T-cell (primary cell): Measurements from ENCODE around the gene PVALB. TPM values are rescaled to one million over a fixed set of nuclear protein-coding genes. Genes with fewer than 3 reads are reported as not detected.

Source experiments
- ATAC-seq, 4 experiments: fragments of 200-7000 bp in 3 of 4; fragments of 150-1000 bp in 1 of 4; cut with Tn5 transposase; replicated peaks in 1 of 4; 1 replicate in 3 of 4; 2 replicates in 1 of 4; pipeline ENCODE4 v1.10.0; 2021; ENCODE audit warnings: moderate library complexity in 3 of 4, mild to moderate bottlenecking in 2 of 4, moderate number of reproducible peaks in 1 of 4
- CTCF ChIA-PET, 2 donors: fragments of 300-600 bp; sonication (Branson Sonifier 250); formaldehyde crosslinking; loops; one replicate each; lab custom pipeline; 2022; ENCODE audit warnings: antibody characterized with exemption in 2 of 2; lab: Charles Lee
- POLR2A ChIA-PET, 2 donors: fragments of 300-600 bp; sonication (Branson Sonifier 250); formaldehyde crosslinking; loops; one replicate each; lab custom pipeline; 2022; ENCODE audit warnings: antibody characterized with exemption in 2 of 2; lab: Charles Lee
- DNase-seq, 35 experiments: peaks; one replicate each; pipeline versions ENCODE4 v3.0.0 to v3.0.0-alpha.2; 2013 to 2023
- H3K27ac ChIP-seq: one replicate; pipeline ENCODE4 v1.5.1; 2013; ENCODE audit warnings: low read length
- H3K27me3 ChIP-seq, 2 experiments: replicated peaks in 1 of 2; 1 replicate in 1 of 2; 2 replicates in 1 of 2; pipeline versions ENCODE4 v1.6.1 to v1.7.0; 2013; ENCODE audit warnings: low read length in 1 of 2, mixed read lengths in 1 of 2; ENCODE audit not compliant: control insufficient read depth in 2 of 2, insufficient read depth in 2 of 2; ENCODE audit errors: extremely low read depth in 1 of 2
- H3K36me3 ChIP-seq, 2 donors: 1 replicate in 1 of 2; 2 replicates in 1 of 2; pipeline versions ENCODE4 v1.6.1 to v1.7.0; 2013; ENCODE audit warnings: low read length in 1 of 2; ENCODE audit not compliant: control insufficient read depth in 2 of 2, insufficient read depth in 1 of 2; ENCODE audit errors: extremely low read depth in 1 of 2
- H3K4me1 ChIP-seq, 2 experiments: 1 replicate in 1 of 2; 2 replicates in 1 of 2; pipeline versions ENCODE4 v1.6.1 to v1.7.0; 2013; ENCODE audit warnings: low read length in 2 of 2, mixed read lengths in 1 of 2; ENCODE audit not compliant: insufficient read depth in 2 of 2, control insufficient read depth in 1 of 2; ENCODE audit errors: extremely low read depth in 1 of 2
- H3K4me3 ChIP-seq, 2 donors: 1 replicate in 1 of 2; 2 replicates in 1 of 2; pipeline versions ENCODE4 v1.5.1 to v1.7.0; 2013; ENCODE audit warnings: mild to moderate bottlenecking in 2 of 2, low read length in 1 of 2, moderate library complexity in 1 of 2; ENCODE audit not compliant: control insufficient read depth in 1 of 2; ENCODE audit errors: extremely low read depth in 1 of 2
- H3K9me3 ChIP-seq: 2 replicates; pipeline ENCODE4 v1.7.0; 2013
- H3K27ac Mint-ChIP-seq, 2 donors: one replicate each; pipeline ENCODE4 v1.8.0; 2020 to 2021; ENCODE audit warnings: mild to moderate bottlenecking in 2 of 2, mixed read lengths in 2 of 2
- H3K27me3 Mint-ChIP-seq, 2 donors: one replicate each; pipeline ENCODE4 v1.8.0; 2021 to 2022; ENCODE audit warnings: mixed read lengths in 2 of 2
- H3K36me3 Mint-ChIP-seq: one replicate; pipeline ENCODE4 v1.8.0; 2021; ENCODE audit warnings: mixed read lengths
- H3K4me1 Mint-ChIP-seq, 3 donors: one replicate each; pipeline ENCODE4 v1.8.0; 2020 to 2022; ENCODE audit warnings: mixed read lengths in 3 of 3, mild to moderate bottlenecking in 1 of 3
- H3K4me3 Mint-ChIP-seq, 3 donors: one replicate each; pipeline ENCODE4 v1.8.0; 2020 to 2022; ENCODE audit warnings: mild to moderate bottlenecking in 3 of 3, mixed read lengths in 3 of 3, moderate library complexity in 3 of 3
- H3K9me3 Mint-ChIP-seq, 3 donors: one replicate each; pipeline ENCODE4 v1.8.0; 2020 to 2022; ENCODE audit warnings: mixed read lengths in 3 of 3
- WGBS: methylation state at CpG from one replicate; pipeline ENCODE4 v1.1.5; 2013; ENCODE audit warnings: missing lambda C conversion rate; ENCODE audit not compliant: insufficient coverage; 5-methylcytosine and 5-hydroxymethylcytosine counted together
- total RNA-seq, 35 experiments: library from RNA in 6 of 35; stranded (reverse) in 6 of 35; fragments of 120-200 nt in 1 of 35; gene quantifications; one replicate each; pipeline versions ENCODE4 v1.2.1 to v1.2.4 and lab custom pipeline; 2013 to 2026

Gene PVALB
- total RNA-seq, 5 donors from 2014 or later (not counting 1 experiment from before 2014, with no cell fraction given): not detected

DNA sequence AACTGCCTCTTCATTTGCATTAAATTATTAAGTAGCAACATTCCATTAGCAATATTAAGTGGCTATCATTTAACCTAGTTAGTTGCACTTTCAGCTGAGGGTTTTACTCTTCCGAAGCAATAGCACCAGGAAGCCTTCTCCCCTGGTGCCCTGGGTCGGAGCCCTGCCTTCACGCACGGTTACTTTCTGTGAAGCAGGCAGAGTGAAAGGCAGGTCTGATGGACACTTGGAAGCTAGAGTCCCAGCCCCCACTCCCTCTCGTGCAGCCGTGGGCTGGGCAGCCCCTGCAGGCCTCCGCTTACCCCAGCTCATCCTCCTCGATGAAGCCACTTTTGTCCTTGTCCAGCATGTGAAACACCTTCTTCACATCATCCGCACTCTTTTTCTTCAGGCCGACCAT lies 2.0 kb downstream of the PVALB start:
- CTCF ChIA-PET: no interaction called here
- Mint-ChIP-seq H3K27ac (no peak overlapping the region), H3K4me3 (no peak overlapping the region), H3K36me3 (no peaks in the 10 kb centered on the region), H3K27me3 (peaks cover 56 to 69% of the 10 kb centered on the region in 2 donors), H3K9me3 (no peaks in the 10 kb centered on the region), H3K4me1 (peaks cover 4 to 15% (median 13%) of the 10 kb centered on the region in 3 donors)
- H3K27ac ChIP-seq: no peak overlapping the region
- peaks cover 0 to 63% of the 10 kb centered on the region in 2 experiments for H3K27me3 ChIP-seq
- no peak overlapping the region for H3K4me3 ChIP-seq
- no peaks in the 10 kb centered on the region for H3K36me3 ChIP-seq
- DNase-seq (no peak), ATAC-seq (no peak)
- H3K9me3 ChIP-seq: no peaks in the 10 kb centered on the region
- POLR2A ChIA-PET: no interaction called here
- peaks cover 2 to 14% of the 10 kb centered on the region in 2 experiments for H3K4me1 ChIP-seq
- 86% methylated on average over 5 of the region's 10 CpGs for WGBS

DNA sequence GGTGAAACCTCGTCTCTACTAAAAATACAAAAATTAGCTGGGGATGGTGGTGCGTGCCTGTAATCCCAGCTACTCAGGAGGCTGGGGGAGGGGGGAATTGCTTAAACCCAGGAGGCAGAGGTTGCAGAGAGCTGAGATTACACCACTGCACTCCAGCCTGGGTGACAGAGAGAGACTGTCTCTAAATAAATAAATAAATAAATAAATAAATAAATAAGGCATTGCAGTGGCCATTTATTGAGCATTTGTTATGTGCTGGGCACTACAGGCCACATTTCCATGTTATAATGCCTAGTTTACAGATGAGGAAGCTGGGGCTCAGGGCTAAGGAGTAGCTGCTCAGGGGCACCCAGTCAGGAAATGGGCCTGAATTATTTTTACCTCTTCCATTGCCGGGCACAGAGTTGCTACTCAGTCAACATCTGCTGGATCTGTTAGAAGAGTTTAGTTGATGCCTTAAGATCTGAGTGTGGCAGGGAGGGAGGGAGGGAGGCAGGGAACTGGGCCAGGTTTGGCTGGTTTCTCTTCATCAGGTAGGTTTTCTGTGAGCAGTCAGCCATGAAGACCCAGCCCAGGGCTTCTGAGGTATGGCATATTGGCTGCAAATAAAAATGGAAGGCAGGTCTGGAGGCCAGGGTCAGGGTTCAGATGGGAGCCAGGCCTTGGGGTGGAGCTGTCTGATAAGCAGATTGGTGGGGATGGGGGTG lies 5.6 kb downstream of the PVALB start:
- peaks cover 9 to 17% of the 10 kb centered on the region in 2 experiments for H3K4me1 ChIP-seq
- no peak overlapping the region for H3K4me3 ChIP-seq
- H3K4me1 Mint-ChIP-seq: peaks cover 19 to 35% (median 28%) of the 10 kb centered on the region in 3 donors
- peaks cover 32 to 39% of the 10 kb centered on the region in 2 donors for H3K27me3 Mint-ChIP-seq
- DNase-seq (no peak), ATAC-seq (no peak)
- no peaks in the 10 kb centered on the region for H3K9me3 ChIP-seq
- ChIA-PET POLR2A (no interaction called here), CTCF (interaction anchor here in 1 of 2 donors (0.6 kb wide), 1 partner anchor 76 kb away, joined by 3 read pairs; no protein-coding TSS in a partner anchor)
- H3K9me3 Mint-ChIP-seq: no peaks in the 10 kb centered on the region
- H3K27ac ChIP-seq: no peak overlapping the region
- no peaks in the 10 kb centered on the region for H3K36me3 ChIP-seq
- 71% methylated on average over 1 of the region's 3 CpGs for WGBS
- H3K36me3 Mint-ChIP-seq: no peaks in the 10 kb centered on the region
- H3K27ac Mint-ChIP-seq: no peak overlapping the region
- peaks cover 0 to 30% of the 10 kb centered on the region in 2 experiments for H3K27me3 ChIP-seq
- no peak overlapping the region for H3K4me3 Mint-ChIP-seq

DNA sequence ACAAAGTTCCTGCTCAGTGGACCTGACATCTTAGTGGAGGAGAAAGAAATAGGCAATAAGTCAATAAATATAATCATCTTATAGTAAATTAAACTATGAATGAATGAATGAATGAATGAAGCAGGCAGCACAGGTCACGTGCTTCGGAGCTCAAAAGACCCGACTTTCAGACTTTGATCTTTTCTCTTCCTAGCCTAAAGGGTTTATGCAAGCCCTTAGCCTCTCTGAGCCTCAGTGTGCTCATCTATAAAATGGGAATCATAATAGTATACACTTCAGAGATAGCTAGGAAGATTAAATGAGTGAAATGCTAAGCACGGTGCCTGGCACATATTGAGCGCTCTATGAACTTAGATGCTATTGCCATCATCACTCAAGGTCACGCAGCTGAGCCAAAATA lies 7.5 kb downstream of the PVALB start:
- Histone ChIP-seq H3K4me1 (peaks cover 9 to 14% of the 10 kb centered on the region in 2 experiments), H3K27me3 (peaks cover 0 to 15% of the 10 kb centered on the region in 2 experiments), H3K27ac (no peak overlapping the region), H3K36me3 (no peaks in the 10 kb centered on the region), H3K4me3 (no peak overlapping the region), H3K9me3 (no peaks in the 10 kb centered on the region)
- 93% methylated on average over 3 of the region's 6 CpGs for WGBS
- peak overlapping the region in 1 of 3 donors; percentile 48 for H3K4me3 Mint-ChIP-seq
- POLR2A ChIA-PET: no interaction called here
- DNase-seq: no peak
- H3K27ac Mint-ChIP-seq: no peak overlapping the region
- ATAC-seq: no peak
- peaks cover 19 to 25% (median 22%) of the 10 kb centered on the region in 3 donors for H3K4me1 Mint-ChIP-seq
- H3K9me3 Mint-ChIP-seq: no peaks in the 10 kb centered on the region
- CTCF ChIA-PET: interaction anchor here in 1 of 2 donors (0.9 kb wide), 1 partner anchor 29 kb away, joined by 3 read pairs; no protein-coding TSS in a partner anchor
- peaks cover 17 to 20% of the 10 kb centered on the region in 2 donors for H3K27me3 Mint-ChIP-seq
- H3K36me3 Mint-ChIP-seq: no peaks in the 10 kb centered on the region

DNA sequence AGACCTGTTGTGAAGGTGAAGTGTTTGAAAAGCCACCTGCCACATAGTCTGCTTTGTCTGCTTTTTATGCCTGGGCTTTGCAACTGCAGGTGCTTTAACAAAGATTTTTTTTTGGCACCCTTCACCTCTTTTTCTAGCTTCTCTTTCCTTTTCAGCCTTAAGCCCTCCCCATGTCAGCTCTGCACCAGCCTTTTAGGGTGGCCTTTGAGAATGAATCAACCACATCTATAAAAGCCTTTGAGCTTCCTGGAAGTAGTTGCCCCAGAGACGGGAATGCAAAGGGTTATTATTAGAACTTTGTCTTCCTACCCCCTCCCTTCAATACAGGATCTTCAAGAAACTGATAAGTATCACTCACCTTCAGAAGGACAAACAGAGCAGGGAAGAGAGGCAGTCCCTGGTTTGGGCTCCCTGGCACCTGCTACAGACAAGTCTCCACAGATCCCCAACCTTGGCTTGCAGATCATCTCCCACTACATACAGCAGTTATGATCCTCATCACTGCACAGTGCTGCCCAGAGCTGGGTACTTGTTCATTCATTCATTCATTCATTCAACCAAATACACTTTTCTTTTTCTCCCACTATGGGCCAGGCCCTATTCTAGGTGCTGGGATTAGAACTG lies 8.0 kb downstream of the PVALB start:
- H3K27ac ChIP-seq: no peak overlapping the region
- peaks cover 9 to 14% of the 10 kb centered on the region in 2 experiments for H3K4me1 ChIP-seq
- DNase-seq: peak in 1 of 35 experiments; percentile 9
- Mint-ChIP-seq H3K4me1 (peaks cover 19 to 25% (median 22%) of the 10 kb centered on the region in 3 donors), H3K4me3 (peak overlapping the region; percentile 11 to 48 (median 31)), H3K27ac (peak overlapping the region; percentile 41 to 53), H3K9me3 (no peaks in the 10 kb centered on the region), H3K36me3 (no peaks in the 10 kb centered on the region), H3K27me3 (peaks cover 14 to 21% of the 10 kb centered on the region in 2 donors)
- peaks cover 0 to 17% of the 10 kb centered on the region in 2 experiments for H3K27me3 ChIP-seq
- no peak overlapping the region for H3K4me3 ChIP-seq
- H3K9me3 ChIP-seq: no peaks in the 10 kb centered on the region
- peak; percentile 49 to 68 (median 56) for ATAC-seq
- no peaks in the 10 kb centered on the region for H3K36me3 ChIP-seq
- POLR2A ChIA-PET: no interaction called here
- WGBS: no CpG with 5 or more reads among the region's 1 CpG
- CTCF ChIA-PET: interaction anchor here in 1 of 2 donors (0.9 kb wide), 1 partner anchor 29 kb away, joined by 3 read pairs; no protein-coding TSS in a partner anchor

DNA sequence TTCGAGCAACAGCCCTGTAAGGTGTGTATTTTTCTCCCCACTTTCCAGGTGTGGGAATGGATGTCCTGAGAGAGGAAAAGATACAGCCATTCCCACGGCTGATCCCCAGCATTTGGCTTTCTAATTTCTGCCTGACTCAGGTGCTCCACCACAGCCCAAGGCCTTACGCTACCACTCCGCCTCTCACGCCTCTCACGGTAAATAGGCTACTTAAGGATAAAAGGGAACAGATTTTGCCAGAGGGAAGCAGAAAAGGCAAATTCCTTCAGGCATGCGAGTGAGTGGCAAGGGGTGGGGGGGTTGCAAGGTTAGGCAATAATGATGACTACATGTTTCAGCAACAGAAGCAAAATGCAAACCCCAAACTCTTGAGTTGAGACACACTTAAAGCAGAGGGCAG lies 9.2 kb downstream of the PVALB start:
- H3K4me1 Mint-ChIP-seq: peaks cover 19 to 25% (median 22%) of the 10 kb centered on the region in 3 donors
- ATAC-seq (no peak), DNase-seq (no peak)
- Histone ChIP-seq H3K4me1 (peaks cover 9 to 14% of the 10 kb centered on the region in 2 experiments), H3K9me3 (no peaks in the 10 kb centered on the region), H3K27ac (no peak overlapping the region), H3K36me3 (no peaks in the 10 kb centered on the region), H3K27me3 (peaks cover 0 to 13% of the 10 kb centered on the region in 2 experiments), H3K4me3 (no peak overlapping the region)
- H3K27me3 Mint-ChIP-seq: peaks cover 6 to 13% of the 10 kb centered on the region in 2 donors
- peak overlapping the region in 1 of 3 donors; percentile 48 for H3K4me3 Mint-ChIP-seq
- no peaks in the 10 kb centered on the region for H3K36me3 Mint-ChIP-seq
- no peaks in the 10 kb centered on the region for H3K9me3 Mint-ChIP-seq
- ChIA-PET POLR2A (no interaction called here), CTCF (no interaction called here)
- H3K27ac Mint-ChIP-seq: no peak overlapping the region
- 90% methylated on average over 3 of the region's 7 CpGs for WGBS

DNA sequence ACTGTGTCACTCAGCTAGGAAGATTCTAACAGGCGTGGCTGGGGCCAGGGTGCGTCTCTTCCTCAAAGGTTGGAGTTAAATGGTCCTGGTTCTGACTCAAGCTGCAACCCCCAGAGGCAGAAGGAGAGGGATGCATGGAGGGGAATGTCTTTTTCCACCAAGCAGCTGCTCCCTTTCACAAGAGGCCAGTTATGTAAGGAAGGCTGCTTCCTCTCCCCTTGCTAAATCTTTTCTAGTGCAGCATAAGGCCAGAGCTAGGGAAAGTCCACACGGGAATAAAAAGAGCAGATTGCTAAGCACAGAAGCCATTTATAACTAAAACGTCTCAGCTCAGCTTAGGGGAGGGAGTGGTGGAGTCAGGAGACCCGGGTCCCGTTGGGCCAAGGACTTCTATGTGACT lies 10.0 kb downstream of the PVALB start:
- ChIA-PET CTCF (no interaction called here), POLR2A (no interaction called here)
- Histone ChIP-seq H3K9me3 (no peaks in the 10 kb centered on the region), H3K36me3 (no peaks in the 10 kb centered on the region), H3K4me1 (peaks cover 9 to 14% of the 10 kb centered on the region in 2 experiments), H3K4me3 (no peak overlapping the region), H3K27me3 (peaks cover 0 to 16% of the 10 kb centered on the region in 2 experiments), H3K27ac (no peak overlapping the region)
- Mint-ChIP-seq H3K36me3 (no peaks in the 10 kb centered on the region), H3K4me1 (peaks cover 19 to 25% (median 22%) of the 10 kb centered on the region in 3 donors), H3K4me3 (no peak overlapping the region), H3K27me3 (peaks cover 6 to 8% of the 10 kb centered on the region in 2 donors), H3K27ac (no peak overlapping the region), H3K9me3 (no peaks in the 10 kb centered on the region)
- WGBS: 76% methylated on average over 4 of the region's 6 CpGs
- DNase-seq (no peak), ATAC-seq (no peak)
